Mucosa of stomach (tissue), 1 donor: ENCODE results near the gene SORCS2.

ENCODE experiments used
- H3K27me3 ChIP-seq: one replicate; pipeline ENCODE4 v1.7.0; 2013; ENCODE audit warnings: mild to moderate bottlenecking, low read length; ENCODE audit not compliant: control insufficient read depth, insufficient read depth
- H3K36me3 ChIP-seq: one replicate; pipeline ENCODE4 v1.7.0; 2013; ENCODE audit warnings: low read length; ENCODE audit not compliant: control insufficient read depth, insufficient read depth
- H3K4me1 ChIP-seq: one replicate; pipeline ENCODE4 v1.7.0; 2013; ENCODE audit warnings: mild to moderate bottlenecking, low read length; ENCODE audit not compliant: control insufficient read depth, insufficient read depth
- H3K4me3 ChIP-seq: one replicate; pipeline ENCODE4 v1.7.0; 2013; ENCODE audit warnings: low read length
- H3K9ac ChIP-seq: one replicate; pipeline ENCODE4 v1.7.0; 2013; ENCODE audit warnings: mild to moderate bottlenecking, low read length, moderate library complexity
- H3K9me3 ChIP-seq: one replicate; pipeline ENCODE4 v1.7.0; 2013; ENCODE audit warnings: mild to moderate bottlenecking, low read length, moderate library complexity; ENCODE audit not compliant: control insufficient read depth
- donor health status: Pancreatic carcinoma.

Gene SORCS2

GRCh38 chr4:7306021-7306965 lies 114.0 kb downstream of the SORCS2 start:
- no peak overlapping the region for H3K9ac ChIP-seq
- H3K9me3 ChIP-seq = no peaks in the 10 kb centered on the region
- H3K27me3 ChIP-seq = peaks cover 10% of the 10 kb centered on the region
- no peaks in the 10 kb centered on the region for H3K36me3 ChIP-seq
- no peak overlapping the region for H3K4me3 ChIP-seq
- no peaks in the 10 kb centered on the region for H3K4me1 ChIP-seq

- no peak overlapping the region for H3K9ac ChIP-seq
- H3K27me3 ChIP-seq = peaks cover 10% of the 10 kb centered on the region
- H3K36me3 ChIP-seq = no peaks in the 10 kb centered on the region
- H3K4me3 ChIP-seq = no peak overlapping the region
- no peaks in the 10 kb centered on the region for H3K9me3 ChIP-seq
- no peaks in the 10 kb centered on the region for H3K4me1 ChIP-seq
These were observed 114.6 kb downstream of the SORCS2 start for GRCh38 chr4:7306986-7307385.

GRCh38 chr4:7307394-7308099 lies 115.2 kb downstream of the SORCS2 start:
- Histone ChIP-seq H3K27me3 (peaks cover 5% of the 10 kb centered on the region), H3K4me3 (no peak overlapping the region), H3K9ac (no peak overlapping the region), H3K36me3 (no peaks in the 10 kb centered on the region), H3K9me3 (no peaks in the 10 kb centered on the region), H3K4me1 (no peaks in the 10 kb centered on the region)

GRCh38 chr4:7309181-7309580 lies 116.8 kb downstream of the SORCS2 start:
- Histone ChIP-seq H3K27me3 (peaks cover 5% of the 10 kb centered on the region), H3K9ac (no peak overlapping the region)

GRCh38 chr4:7309636-7310390 lies 117.5 kb downstream of the SORCS2 start:
- Histone ChIP-seq H3K4me1 (no peaks in the 10 kb centered on the region), H3K36me3 (no peaks in the 10 kb centered on the region), H3K27me3 (peaks cover 5% of the 10 kb centered on the region), H3K4me3 (no peak overlapping the region), H3K9ac (no peak overlapping the region), H3K9me3 (no peaks in the 10 kb centered on the region)

More at GRCh38 chr4:7309181-7309580, 116.8 kb downstream of the SORCS2 start:
- no peaks in the 10 kb centered on the region for H3K36me3 ChIP-seq
- no peaks in the 10 kb centered on the region for H3K9me3 ChIP-seq
- H3K4me1 ChIP-seq = no peaks in the 10 kb centered on the region
- H3K4me3 ChIP-seq = no peak overlapping the region

GRCh38 chr4:7310451-7310850 lies 118.1 kb downstream of the SORCS2 start:
- Histone ChIP-seq H3K9ac (no peak overlapping the region), H3K27me3 (peaks cover 5% of the 10 kb centered on the region), H3K4me1 (no peaks in the 10 kb centered on the region), H3K9me3 (no peaks in the 10 kb centered on the region), H3K4me3 (no peak overlapping the region), H3K36me3 (no peaks in the 10 kb centered on the region)

- peaks cover 4% of the 10 kb centered on the region for H3K27me3 ChIP-seq
- no peak overlapping the region for H3K4me3 ChIP-seq
- no peaks in the 10 kb centered on the region for H3K9me3 ChIP-seq
- no peaks in the 10 kb centered on the region for H3K36me3 ChIP-seq
- H3K9ac ChIP-seq = no peak overlapping the region
- H3K4me1 ChIP-seq = no peaks in the 10 kb centered on the region
These were observed 118.9 kb downstream of the SORCS2 start for GRCh38 chr4:7311205-7311604.

GRCh38 chr4:7312691-7313090 lies 120.4 kb downstream of the SORCS2 start:
- Histone ChIP-seq H3K27me3 (no peaks in the 10 kb centered on the region), H3K36me3 (no peaks in the 10 kb centered on the region), H3K9ac (no peak overlapping the region), H3K9me3 (no peaks in the 10 kb centered on the region), H3K4me3 (no peak overlapping the region), H3K4me1 (no peaks in the 10 kb centered on the region)

- Histone ChIP-seq H3K4me3 (no peak overlapping the region), H3K36me3 (no peaks in the 10 kb centered on the region), H3K27me3 (no peaks in the 10 kb centered on the region), H3K9ac (no peak overlapping the region), H3K9me3 (no peaks in the 10 kb centered on the region), H3K4me1 (no peaks in the 10 kb centered on the region)
These were observed 121.0 kb downstream of the SORCS2 start for GRCh38 chr4:7313347-7313811.

GRCh38 chr4:7313991-7314390 lies 121.7 kb downstream of the SORCS2 start:
- H3K27me3 ChIP-seq = no peaks in the 10 kb centered on the region
- H3K4me1 ChIP-seq = no peaks in the 10 kb centered on the region
- H3K9me3 ChIP-seq = no peaks in the 10 kb centered on the region
- H3K36me3 ChIP-seq = no peaks in the 10 kb centered on the region
- no peak overlapping the region for H3K4me3 ChIP-seq
- no peak overlapping the region for H3K9ac ChIP-seq

GRCh38 chr4:7315286-7315685 lies 122.9 kb downstream of the SORCS2 start:
- Histone ChIP-seq H3K9ac (no peak overlapping the region), H3K4me1 (no peaks in the 10 kb centered on the region), H3K4me3 (no peak overlapping the region), H3K36me3 (no peaks in the 10 kb centered on the region), H3K27me3 (no peaks in the 10 kb centered on the region), H3K9me3 (no peaks in the 10 kb centered on the region)
